Upper lobe of right lung (tissue), 1 donor: ENCODE measurements around the gene NHLH2. TPM values are rescaled to one million over a fixed set of nuclear protein-coding genes. Genes with fewer than 3 reads are reported as not detected.

ENCODE experiments used
- ATAC-seq: fragments of 200-7000 bp; cut with Tn5 transposase; one replicate; pipeline ENCODE4 v1.9.1; 2020; ENCODE audit warnings: mild to moderate bottlenecking, moderate library complexity
- DNase-seq: peaks from one replicate; pipeline ENCODE4 v3.0.0-alpha.2; 2020
- H3K27ac ChIP-seq: fragments of 200-600 bp; one replicate; pipeline ENCODE4 v1.8.0; 2022
- H3K27me3 ChIP-seq: fragments of 200-600 bp; one replicate; pipeline ENCODE4 v1.8.0; 2022; ENCODE audit warnings: mild to moderate bottlenecking
- H3K36me3 ChIP-seq: fragments of 200-600 bp; one replicate; pipeline ENCODE4 v1.8.0; 2022
- H3K4me1 ChIP-seq: fragments of 200-600 bp; one replicate; pipeline ENCODE4 v1.8.0; 2022
- H3K4me3 ChIP-seq: fragments of 200-600 bp; one replicate; pipeline ENCODE4 v1.8.0; 2022; ENCODE audit warnings: mild to moderate bottlenecking
- H3K9me3 ChIP-seq: fragments of 200-600 bp; one replicate; pipeline ENCODE4 v1.8.0; 2022
- intact Hi-C: fragments of 100-400 bp; cut with DNase I; formaldehyde crosslinking; loops from one replicate; pipeline ENCODE4 v1.11.0; 2022
- total RNA-seq: library from RNA; stranded (reverse); fragmentation: NEBNext Ultra II Directional; extraction: Animal tissue kit (Norgen Biotek cat#: 25700); gene quantifications from one replicate; pipeline ENCODE4 v1.2.1, GENCODE V29; 2021
- TF ChIP-seq, protein P1 (sequence below): fragments of 200-600 bp; IDR thresholded peaks from one replicate; pipeline ENCODE4 v1.8.0; 2022; ENCODE audit warnings: antibody characterized with exemption
- donor health status: DM: no; HTN: yes; CAD: no; lungs with severe emphysema.

The NHLH2 gene
- total RNA-seq, 1 donor from 2014 or later = 0.32 TPM

DNA sequence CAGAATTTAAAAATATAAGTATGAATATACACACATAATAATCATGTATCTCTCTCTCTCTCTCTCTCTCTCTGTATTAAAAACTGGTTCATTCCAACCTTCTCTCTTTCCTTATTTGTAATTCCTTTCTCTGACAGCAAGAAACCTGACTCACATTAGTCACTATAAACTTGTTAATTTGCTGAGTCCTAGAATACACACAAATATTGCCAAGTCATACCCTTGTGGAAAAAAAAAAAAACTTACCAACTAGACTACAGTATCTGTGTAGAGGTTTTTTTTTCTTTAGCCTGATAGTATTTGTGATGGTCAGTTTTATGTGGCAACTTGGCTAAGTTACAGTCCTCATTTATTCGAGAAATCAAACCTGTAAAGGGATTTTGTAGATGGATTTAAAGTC lies 26.3 kb upstream of the NHLH2 start:
- Histone ChIP-seq H3K4me1 (no peaks in the 10 kb centered on the region), H3K36me3 (no peaks in the 10 kb centered on the region), H3K9me3 (no peaks in the 10 kb centered on the region), H3K27me3 (no peaks in the 10 kb centered on the region), H3K4me3 (no peak overlapping the region), H3K27ac (no peak overlapping the region)
- TF ChIP-seq, protein P1, sequence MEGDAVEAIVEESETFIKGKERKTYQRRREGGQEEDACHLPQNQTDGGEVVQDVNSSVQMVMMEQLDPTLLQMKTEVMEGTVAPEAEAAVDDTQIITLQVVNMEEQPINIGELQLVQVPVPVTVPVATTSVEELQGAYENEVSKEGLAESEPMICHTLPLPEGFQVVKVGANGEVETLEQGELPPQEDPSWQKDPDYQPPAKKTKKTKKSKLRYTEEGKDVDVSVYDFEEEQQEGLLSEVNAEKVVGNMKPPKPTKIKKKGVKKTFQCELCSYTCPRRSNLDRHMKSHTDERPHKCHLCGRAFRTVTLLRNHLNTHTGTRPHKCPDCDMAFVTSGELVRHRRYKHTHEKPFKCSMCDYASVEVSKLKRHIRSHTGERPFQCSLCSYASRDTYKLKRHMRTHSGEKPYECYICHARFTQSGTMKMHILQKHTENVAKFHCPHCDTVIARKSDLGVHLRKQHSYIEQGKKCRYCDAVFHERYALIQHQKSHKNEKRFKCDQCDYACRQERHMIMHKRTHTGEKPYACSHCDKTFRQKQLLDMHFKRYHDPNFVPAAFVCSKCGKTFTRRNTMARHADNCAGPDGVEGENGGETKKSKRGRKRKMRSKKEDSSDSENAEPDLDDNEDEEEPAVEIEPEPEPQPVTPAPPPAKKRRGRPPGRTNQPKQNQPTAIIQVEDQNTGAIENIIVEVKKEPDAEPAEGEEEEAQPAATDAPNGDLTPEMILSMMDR = no peak
- no peak for ATAC-seq
- intact Hi-C loops = no loop called here
- DNase-seq = no peak

DNA sequence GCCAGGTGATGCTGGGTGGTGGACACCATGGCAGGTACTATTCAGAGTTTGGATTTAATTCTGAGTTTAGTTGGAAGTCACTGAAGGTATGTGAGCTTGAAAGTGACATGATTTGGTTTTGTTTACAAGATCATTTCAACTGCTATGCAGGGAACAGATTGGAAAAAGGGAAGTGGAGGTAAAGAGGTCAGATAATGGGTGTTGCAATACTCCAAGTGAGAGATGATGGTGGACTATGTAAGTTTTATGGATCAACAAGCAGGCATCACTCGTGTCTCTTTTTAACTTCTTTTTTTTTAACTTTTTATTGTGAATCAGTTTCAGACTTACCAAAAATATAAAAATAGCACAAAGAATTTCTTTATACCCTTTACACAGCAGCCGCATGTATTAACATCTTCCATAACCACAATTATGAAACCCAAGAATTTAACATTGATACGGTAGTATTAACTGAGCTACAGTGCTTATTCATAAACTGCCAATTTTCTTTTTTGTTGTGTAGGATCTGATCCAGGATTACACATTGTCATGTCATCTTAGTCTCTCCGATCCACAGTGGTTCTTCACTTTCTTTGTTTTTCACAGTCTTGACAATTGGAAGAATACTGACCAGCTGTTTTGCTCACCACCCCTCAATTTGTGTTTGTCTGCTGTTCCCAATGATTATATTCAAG lies 24.9 kb upstream of the NHLH2 start:
- intact Hi-C loops = no loop called here
- no peaks in the 10 kb centered on the region for H3K4me1 ChIP-seq
- TF ChIP-seq, protein P1 = no peak
- no peaks in the 10 kb centered on the region for H3K27me3 ChIP-seq
- DNase-seq = no peak
- H3K27ac ChIP-seq = no peak overlapping the region
- ATAC-seq = peak; percentile 59
- H3K4me3 ChIP-seq = no peak overlapping the region
- no peaks in the 10 kb centered on the region for H3K36me3 ChIP-seq
- H3K9me3 ChIP-seq = no peaks in the 10 kb centered on the region

DNA sequence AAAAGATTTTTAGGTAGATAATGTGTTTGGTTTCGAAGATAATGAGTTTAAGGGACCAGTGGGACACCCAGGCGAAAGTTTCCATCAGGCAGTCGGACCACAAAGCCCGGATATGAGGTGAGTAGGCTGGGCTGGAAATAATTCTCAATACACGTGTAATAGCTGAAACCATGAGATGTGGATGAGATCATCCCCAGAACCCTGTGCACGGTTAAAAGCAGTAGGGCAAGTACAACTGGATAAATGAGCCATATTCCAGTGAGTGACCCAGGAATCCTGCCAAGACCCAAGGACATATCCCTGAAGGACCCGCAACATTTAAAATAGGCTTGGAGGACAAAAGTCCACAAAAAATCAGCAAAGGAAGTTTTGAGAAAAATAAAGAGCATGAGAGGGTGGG lies 21.5 kb upstream of the NHLH2 start:
- intact Hi-C loops = no loop called here
- Histone ChIP-seq H3K27ac (no peak overlapping the region), H3K27me3 (peaks cover 7% of the 10 kb centered on the region), H3K36me3 (no peaks in the 10 kb centered on the region), H3K9me3 (no peaks in the 10 kb centered on the region), H3K4me3 (no peak overlapping the region), H3K4me1 (no peaks in the 10 kb centered on the region)
- ATAC-seq (no peak), DNase-seq (no peak)
- TF ChIP-seq, protein P1 = no peak

DNA sequence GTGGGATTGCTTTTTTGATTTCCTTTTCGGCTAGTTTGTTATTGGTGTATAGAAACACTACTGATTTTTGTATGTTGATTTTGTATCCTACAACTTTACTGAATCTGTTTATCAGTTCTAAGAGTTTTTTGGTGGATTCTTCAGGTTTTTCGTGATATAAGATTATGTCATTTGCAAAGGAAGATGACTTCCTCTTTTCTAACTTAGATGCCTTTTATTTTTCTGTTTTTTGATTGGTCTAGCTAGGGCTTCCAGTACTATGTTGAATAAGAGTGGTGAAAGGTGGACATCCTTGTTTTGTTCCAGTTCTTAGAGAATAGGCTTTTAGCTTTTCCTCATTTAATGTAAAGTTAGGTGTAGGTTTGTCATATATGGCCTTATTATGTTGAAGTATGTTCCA lies 13.1 kb upstream of the NHLH2 start:
- Histone ChIP-seq H3K4me3 (no peak overlapping the region), H3K36me3 (no peaks in the 10 kb centered on the region), H3K27me3 (no peaks in the 10 kb centered on the region), H3K4me1 (no peaks in the 10 kb centered on the region), H3K9me3 (no peaks in the 10 kb centered on the region), H3K27ac (no peak overlapping the region)
- ATAC-seq = no peak
- DNase-seq = no peak
- intact Hi-C loops = no loop called here
- TF ChIP-seq, protein P1 = no peak

DNA sequence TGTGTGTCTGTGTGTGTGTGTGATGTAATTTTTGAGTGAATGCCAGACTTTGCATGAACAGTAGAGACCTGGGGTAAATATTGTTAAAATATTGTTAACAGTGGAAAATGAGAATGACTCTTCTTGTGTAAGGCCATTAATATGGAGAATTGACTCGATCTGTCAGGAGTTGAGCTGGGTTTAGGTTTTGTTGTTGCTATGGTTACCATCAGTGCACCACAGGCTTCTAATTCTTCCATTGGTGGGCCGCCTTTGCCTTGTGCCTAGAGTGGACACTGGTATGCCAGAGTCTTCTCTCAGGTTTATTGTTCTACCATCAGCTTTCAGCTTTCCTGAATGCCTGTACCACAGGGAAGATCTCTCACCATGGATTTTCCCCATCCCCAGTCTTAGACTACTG lies 10.0 kb upstream of the NHLH2 start:
- Histone ChIP-seq H3K27ac (no peak overlapping the region), H3K9me3 (no peaks in the 10 kb centered on the region), H3K4me3 (no peak overlapping the region), H3K4me1 (no peaks in the 10 kb centered on the region), H3K36me3 (no peaks in the 10 kb centered on the region), H3K27me3 (peaks cover 5% of the 10 kb centered on the region)
- DNase-seq (no peak), ATAC-seq (no peak)
- TF ChIP-seq, protein P1 = no peak
- intact Hi-C loops = no loop called here

DNA sequence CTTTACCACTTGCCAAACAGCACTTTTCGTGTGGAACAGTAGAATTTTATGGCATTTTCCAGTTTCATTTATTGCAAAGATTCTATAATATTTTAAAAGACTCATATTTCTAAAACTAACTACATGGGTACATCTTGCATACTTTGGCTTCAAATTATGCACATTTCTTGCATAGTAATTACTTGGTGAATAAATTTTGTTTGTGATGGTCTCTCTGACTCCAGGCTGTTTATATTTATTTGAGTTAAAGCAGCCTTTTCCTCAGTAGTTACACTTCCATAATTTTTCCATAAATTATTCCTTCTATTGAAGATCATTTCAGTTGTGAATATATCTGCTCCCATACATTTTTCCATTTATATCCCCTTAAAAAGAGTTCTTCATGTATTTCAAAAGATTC lies 6.9 kb upstream of the NHLH2 start:
- no peaks in the 10 kb centered on the region for H3K36me3 ChIP-seq
- TF ChIP-seq, protein P1 = no peak
- H3K4me3 ChIP-seq = no peak overlapping the region
- intact Hi-C loops = no loop called here
- no peaks in the 10 kb centered on the region for H3K4me1 ChIP-seq
- no peak for ATAC-seq
- no peak for DNase-seq
- no peaks in the 10 kb centered on the region for H3K9me3 ChIP-seq
- peaks cover 14% of the 10 kb centered on the region for H3K27me3 ChIP-seq
- no peak overlapping the region for H3K27ac ChIP-seq
